GM19351 (cell line): Measurements from ENCODE around the gene USP21.

Source experiments
- ATAC-seq: cut with Tn5 transposase; IDR thresholded peaks from one replicate; pipeline ENCODE4 v1.9.1; 2021; ENCODE audit warnings: mild to moderate bottlenecking, moderate library complexity; ENCODE audit not compliant: unreplicated experiment

The USP21 gene

GRCh38 chr1:161190962-161191521 lies 31.7 kb downstream of the USP21 start:
- ATAC-seq, result no peak

GRCh38 chr1:161191971-161192370 lies 32.7 kb downstream of the USP21 start:
- ATAC-seq, result no peak

- ATAC-seq, result peak; percentile 69
Observed at GRCh38 chr1:161192476-161193465, 33.5 kb downstream of the USP21 start.

- ATAC-seq, result no peak
Observed at GRCh38 chr1:161193561-161194235, 34.4 kb downstream of the USP21 start.

DNA sequence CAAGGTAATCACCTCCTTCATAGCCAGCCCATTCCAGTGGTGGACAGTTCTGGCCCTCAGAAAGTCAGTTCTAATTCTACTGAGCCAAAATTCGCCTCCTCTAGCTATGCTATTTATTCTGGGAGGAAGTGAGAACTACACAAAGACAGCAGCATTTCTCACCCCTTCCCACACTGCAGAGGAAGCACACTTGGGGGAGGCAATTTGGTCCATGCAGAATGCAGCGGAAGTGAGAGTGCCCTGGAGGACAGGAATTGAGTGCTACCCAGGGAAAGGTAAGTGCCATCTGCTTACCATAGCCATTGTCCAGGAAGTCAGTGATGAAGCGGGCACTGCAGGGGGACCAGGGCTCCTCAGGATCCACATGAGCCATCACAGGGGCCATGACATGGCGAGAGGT lies 35.9 kb downstream of the USP21 start:
- ATAC-seq, result peak; percentile 75

- ATAC-seq, result no peak
Observed at GRCh38 chr1:161196111-161196510, 36.8 kb downstream of the USP21 start.

GRCh38 chr1:161196521-161197451 lies 37.5 kb downstream of the USP21 start:
- ATAC-seq, result no peak

- ATAC-seq, result no peak
Observed at GRCh38 chr1:161197560-161198193, 38.4 kb downstream of the USP21 start.

DNA sequence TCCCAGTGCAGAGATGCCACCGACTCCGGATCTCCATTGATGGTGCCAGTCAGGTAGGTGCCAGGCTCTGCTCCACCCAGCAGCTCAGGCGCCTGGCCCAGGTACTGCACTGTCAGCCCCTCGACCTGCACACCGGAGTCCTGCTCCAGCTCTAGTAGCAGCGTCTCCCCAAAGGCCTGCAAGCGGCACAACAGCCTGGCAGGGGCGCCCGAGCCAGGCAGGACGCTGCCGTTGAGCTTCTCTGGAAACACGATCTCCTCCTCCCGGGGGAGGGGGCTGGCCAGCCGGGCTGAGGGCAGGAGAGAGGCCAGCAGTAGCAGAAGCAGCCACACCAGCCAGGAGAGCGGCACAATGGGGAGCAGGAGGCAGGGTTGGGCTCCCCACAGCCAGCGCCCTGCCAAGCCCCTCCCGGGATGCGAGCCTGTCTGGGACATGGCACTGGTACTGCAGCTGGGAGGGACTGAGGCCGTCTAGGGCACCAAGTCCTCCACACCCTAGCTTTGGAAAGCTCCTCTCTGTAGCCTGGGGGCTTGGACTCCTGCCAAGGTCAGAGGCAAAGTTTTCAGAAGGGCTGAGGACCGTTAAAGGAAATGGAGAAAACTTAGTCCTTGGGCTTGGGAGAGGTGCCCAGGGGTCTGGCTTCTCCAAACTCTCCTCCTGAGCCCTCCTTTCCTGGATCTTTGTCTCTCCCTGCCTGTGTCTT lies 39.0 kb downstream of the USP21 start:
- ATAC-seq, result no peak

DNA sequence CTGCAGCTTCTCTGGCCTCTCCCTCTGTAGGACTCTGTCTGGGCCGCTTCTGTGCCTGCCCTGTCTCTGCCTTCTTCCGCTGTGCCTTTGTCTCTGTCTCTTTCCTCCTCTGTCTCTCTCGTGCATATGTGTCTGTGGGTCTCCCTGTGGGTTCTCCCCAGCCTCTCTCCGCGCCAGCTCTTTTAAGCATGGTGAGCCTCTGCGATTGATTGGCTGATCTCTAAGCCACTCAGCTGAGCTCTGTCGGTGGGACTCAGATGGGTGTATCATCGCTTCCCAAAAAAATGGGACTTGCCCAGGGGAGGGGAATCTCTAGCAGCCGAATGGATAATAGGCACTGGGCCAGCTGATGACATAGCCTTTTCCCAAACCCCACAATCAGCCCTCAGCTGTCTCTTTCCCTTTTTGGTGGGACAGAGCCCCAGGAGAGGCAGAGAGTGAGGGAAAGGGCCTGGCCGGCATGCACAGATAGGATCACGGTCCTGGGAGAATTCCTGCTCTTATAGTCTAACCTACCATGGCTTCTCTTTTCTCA lies 39.7 kb downstream of the USP21 start, which contains the start of gene ADAMTS4:
Gene ADAMTS4, minus strand, starts transcription at position 158 of the 535 bp plus-strand sequence. CDS start 427 bp downstream, outside the sequence.
- ATAC-seq, result no peak

GRCh38 chr1:161199506-161200139 lies 40.3 kb downstream of the USP21 start:
- no peak for ATAC-seq

GRCh38 chr1:161200421-161200991 lies 41.2 kb downstream of the USP21 start:
- ATAC-seq, result no peak

DNA sequence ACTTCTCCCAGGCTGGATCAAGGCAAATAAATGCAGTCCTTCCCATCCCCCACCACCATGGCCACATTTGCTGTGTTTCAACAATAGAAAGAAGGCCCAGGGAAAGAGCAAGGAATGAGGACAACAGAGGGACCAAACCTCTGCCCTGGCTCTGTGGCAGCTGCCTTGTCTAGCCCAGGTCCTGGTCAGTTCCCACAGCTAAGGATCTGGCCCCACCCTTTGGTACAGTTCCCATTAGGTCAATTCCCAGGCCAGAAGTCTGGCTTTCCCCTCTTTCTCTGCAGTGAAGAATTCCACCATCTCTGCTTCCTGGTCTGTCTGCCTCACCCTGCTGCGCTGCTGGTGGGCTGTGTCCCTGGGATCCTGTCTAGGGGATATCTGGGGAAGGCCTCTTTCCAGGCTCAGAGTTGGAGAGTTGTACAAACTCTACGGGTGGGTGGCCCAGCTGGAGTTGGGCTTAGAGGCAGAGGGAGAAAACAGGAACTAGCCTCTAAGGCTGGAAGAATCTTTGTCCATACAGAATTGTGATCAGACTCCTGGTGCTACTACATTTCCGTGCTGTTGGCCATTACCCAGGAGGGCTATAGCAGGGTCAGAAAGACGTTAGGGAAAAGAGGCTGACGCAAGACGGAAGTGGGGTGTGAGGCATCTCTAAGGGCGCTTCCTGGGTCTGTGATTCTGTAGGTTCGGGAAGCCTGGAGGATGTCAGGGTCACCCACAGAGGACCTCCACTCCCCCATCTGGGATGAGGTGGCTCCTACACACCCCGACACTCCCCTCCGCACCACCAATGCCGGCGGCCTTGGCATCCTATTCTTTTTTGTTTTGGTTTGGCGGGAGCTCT lies 41.9 kb downstream of the USP21 start:
- ATAC-seq, result no peak

DNA sequence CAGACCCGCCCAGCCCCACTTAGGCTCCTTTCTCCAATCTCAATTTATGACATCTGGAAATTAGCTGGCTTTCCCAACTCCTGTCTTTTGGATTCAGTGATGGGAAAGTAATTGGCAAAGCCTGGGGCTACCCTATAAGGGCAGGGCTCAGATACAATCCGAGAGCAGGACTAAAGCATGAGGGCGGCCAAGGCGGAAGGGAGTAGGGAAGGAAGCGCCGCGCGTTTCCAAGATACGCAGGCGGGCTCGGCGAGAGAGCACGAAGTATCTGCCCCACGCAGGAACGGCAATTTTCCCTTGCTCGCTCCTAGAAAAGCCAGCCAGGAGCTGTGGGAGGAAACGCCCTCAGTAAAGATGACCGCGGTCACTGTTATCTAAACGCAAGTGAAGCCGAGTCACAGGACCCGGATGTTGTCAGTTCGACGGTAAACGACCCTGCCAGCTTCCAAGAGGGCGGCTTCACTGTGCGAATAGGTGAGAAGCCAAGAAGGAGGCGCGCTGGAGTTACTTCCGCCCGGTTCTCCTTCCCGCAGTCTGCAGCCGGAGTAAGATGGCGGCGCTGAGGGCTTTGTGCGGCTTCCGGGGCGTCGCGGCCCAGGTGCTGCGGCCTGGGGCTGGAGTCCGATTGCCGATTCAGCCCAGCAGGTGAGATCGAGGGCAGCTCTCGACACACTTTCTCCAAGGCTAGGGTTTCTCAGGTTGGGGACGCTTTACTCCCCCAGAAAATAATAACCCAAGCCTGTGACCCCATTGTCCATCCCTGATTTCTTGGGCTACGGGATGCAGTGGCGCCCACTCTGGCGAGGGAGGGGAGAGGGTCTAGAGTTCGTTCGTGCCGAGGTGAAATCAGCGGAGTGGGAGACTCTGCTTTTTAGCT lies 42.8 kb downstream of the USP21 start, which contains the start of gene NDUFS2:
Gene NDUFS2, plus strand, starts transcription at position 532 of the 877 bp plus-strand sequence. Its CDS starts 19 bp downstream, at position 551.
- peak; percentile 99 for ATAC-seq

- no peak for ATAC-seq
Observed at GRCh38 chr1:161206411-161207140, 47.3 kb downstream of the USP21 start.

- ATAC-seq, result no peak
Observed at GRCh38 chr1:161207173-161207572, 47.9 kb downstream of the USP21 start.
